ENCODE data around the gene CLPTM1L.

The CLPTM1L gene

DNA sequence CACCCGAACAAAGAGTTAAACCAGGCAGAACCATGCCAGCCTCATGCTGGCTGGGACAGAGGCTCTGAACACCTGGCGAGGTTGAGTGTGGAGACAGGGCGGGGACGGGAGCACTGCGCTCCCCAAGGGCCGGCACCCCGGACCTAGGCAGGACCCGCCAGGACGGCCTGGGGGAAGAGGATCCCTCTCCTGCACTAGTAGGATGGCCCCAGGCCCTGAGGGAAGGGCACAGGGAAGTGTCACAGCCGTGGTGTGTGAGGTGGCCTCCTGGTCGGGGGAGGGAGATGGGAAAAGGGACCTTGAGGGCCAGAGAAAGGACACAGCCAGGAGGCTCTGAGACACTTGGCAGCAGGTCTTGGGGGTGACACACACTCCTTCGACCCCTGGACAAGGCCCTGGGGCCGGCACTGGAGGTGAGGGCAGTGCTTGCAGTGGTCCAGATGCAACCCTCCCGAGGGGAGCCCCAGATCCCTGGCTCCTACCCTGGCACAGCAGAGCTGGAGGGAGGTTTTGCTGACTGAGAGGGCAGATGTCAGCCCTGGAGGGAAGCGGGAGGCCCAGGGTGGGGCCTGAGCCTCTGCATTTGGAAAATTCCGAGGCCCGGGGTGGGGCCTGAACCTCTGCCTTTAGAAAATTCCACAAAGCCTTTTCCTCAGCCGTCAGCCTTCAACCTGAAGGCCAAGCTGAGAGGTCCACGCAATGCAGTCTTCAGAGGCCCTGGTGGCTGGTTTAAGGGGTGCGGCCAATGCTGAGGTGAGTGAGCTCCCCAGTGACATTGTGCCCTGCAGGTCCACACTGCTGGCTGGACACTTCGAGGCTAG is 25.3 kb downstream of the CLPTM1L start:
- Histone ChIP-seq H3F3A (ENCODE audit: low read depth) (peaks cover 22% of the 10 kb centered on the region), H2AFZ (ENCODE audit: low read length) (no peak overlapping the region), H3K9ac (ENCODE audit: low read depth, low read length, poor library complexity, severe bottlenecking) (no peak overlapping the region), H3K4me2 (ENCODE audit: low read depth, low read length, poor library complexity, severe bottlenecking) (no peak overlapping the region), H3K9me2 (replicated peaks; ENCODE audit: low read depth, low read length) (no peaks in the 10 kb centered on the region), H3K27me3 (ENCODE audit: insufficient read depth, low read length, poor library complexity, severe bottlenecking) (no peaks in the 10 kb centered on the region), H3K4me3 (ENCODE audit: low read length, poor library complexity, severe bottlenecking) (no peak overlapping the region), H3K4me1 (ENCODE audit: insufficient read depth, low read length, poor library complexity, severe bottlenecking) (peaks cover 30% of the 10 kb centered on the region), H3K79me2 (ENCODE audit: insufficient read depth, low read length) (peaks cover 12% of the 10 kb centered on the region), H4K20me1 (ENCODE audit: insufficient read depth, low read length, poor library complexity, severe bottlenecking) (no peaks in the 10 kb centered on the region), H3K9me3 (ENCODE audit: insufficient read depth, low read depth, low read length) (no peaks in the 10 kb centered on the region), H3K36me3 (ENCODE audit: insufficient read depth, low read length) (peaks cover 73% of the 10 kb centered on the region)
- no peak for TF ChIP-seq EZH2phosphoT487 (IDR thresholded peaks at IDR 0.05; ENCODE audit: borderline replicate concordance)
- TF ChIP-seq, protein P1, sequence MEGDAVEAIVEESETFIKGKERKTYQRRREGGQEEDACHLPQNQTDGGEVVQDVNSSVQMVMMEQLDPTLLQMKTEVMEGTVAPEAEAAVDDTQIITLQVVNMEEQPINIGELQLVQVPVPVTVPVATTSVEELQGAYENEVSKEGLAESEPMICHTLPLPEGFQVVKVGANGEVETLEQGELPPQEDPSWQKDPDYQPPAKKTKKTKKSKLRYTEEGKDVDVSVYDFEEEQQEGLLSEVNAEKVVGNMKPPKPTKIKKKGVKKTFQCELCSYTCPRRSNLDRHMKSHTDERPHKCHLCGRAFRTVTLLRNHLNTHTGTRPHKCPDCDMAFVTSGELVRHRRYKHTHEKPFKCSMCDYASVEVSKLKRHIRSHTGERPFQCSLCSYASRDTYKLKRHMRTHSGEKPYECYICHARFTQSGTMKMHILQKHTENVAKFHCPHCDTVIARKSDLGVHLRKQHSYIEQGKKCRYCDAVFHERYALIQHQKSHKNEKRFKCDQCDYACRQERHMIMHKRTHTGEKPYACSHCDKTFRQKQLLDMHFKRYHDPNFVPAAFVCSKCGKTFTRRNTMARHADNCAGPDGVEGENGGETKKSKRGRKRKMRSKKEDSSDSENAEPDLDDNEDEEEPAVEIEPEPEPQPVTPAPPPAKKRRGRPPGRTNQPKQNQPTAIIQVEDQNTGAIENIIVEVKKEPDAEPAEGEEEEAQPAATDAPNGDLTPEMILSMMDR (conservative IDR thresholded peaks at IDR 0.05; ENCODE audit: low read length) = no peak; the same call in 1 of the 2 replicates

DNA sequence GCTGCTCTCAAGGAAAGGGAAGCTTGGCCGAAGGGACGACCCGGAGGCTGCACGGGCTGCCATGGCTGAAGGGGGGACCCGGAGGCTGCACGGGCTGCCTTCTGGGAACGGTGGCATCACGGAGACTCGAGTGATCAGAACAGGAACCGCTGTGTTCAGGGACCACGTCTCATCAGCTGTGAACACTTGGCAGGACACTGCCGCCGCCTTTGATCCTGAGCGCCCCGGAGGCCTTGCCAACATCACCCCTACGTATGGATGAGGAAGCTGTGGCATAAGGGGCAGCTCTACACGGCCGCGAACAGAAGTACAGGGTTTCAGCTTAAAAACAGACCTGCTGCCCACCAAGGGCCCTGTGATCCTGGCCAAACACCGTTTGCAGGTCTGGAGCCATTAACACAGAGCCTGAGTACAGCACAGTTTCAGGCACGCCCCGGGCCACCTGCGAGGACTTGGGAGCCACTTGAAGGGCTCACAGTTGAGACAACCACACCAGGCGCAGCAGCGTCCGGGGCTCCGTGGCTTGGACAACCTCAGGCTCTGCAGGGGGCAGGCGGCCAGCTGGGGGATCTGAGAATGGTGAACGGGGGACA is 26.1 kb downstream of the CLPTM1L start:
- H3K9me2 ChIP-seq (replicated peaks; ENCODE audit: low read depth, low read length) = no peaks in the 10 kb centered on the region
- no peaks in the 10 kb centered on the region for H4K20me1 ChIP-seq (ENCODE audit: insufficient read depth, low read length, poor library complexity, severe bottlenecking)
- no peak overlapping the region for H3K9ac ChIP-seq (ENCODE audit: low read depth, low read length, poor library complexity, severe bottlenecking)
- H3K9me3 ChIP-seq (ENCODE audit: insufficient read depth, low read depth, low read length) = no peaks in the 10 kb centered on the region
- peaks cover 31% of the 10 kb centered on the region for H3F3A ChIP-seq (ENCODE audit: low read depth)
- no peaks in the 10 kb centered on the region for H3K27me3 ChIP-seq (ENCODE audit: insufficient read depth, low read length, poor library complexity, severe bottlenecking)
- peaks cover 20% of the 10 kb centered on the region for H3K79me2 ChIP-seq (ENCODE audit: insufficient read depth, low read length)
- no peak overlapping the region for H3K4me2 ChIP-seq (ENCODE audit: low read depth, low read length, poor library complexity, severe bottlenecking)
- peaks cover 38% of the 10 kb centered on the region for H3K4me1 ChIP-seq (ENCODE audit: insufficient read depth, low read length, poor library complexity, severe bottlenecking)
- H2AFZ ChIP-seq (ENCODE audit: low read length) = no peak overlapping the region
- peaks cover 64% of the 10 kb centered on the region for H3K36me3 ChIP-seq (ENCODE audit: insufficient read depth, low read length)
- no peak for TF ChIP-seq EZH2phosphoT487 (IDR thresholded peaks at IDR 0.05; ENCODE audit: borderline replicate concordance)
- TF ChIP-seq, protein P1 (conservative IDR thresholded peaks at IDR 0.05; ENCODE audit: low read length) = no peak
- H3K4me3 ChIP-seq (ENCODE audit: low read length, poor library complexity, severe bottlenecking) = no peak overlapping the region

DNA sequence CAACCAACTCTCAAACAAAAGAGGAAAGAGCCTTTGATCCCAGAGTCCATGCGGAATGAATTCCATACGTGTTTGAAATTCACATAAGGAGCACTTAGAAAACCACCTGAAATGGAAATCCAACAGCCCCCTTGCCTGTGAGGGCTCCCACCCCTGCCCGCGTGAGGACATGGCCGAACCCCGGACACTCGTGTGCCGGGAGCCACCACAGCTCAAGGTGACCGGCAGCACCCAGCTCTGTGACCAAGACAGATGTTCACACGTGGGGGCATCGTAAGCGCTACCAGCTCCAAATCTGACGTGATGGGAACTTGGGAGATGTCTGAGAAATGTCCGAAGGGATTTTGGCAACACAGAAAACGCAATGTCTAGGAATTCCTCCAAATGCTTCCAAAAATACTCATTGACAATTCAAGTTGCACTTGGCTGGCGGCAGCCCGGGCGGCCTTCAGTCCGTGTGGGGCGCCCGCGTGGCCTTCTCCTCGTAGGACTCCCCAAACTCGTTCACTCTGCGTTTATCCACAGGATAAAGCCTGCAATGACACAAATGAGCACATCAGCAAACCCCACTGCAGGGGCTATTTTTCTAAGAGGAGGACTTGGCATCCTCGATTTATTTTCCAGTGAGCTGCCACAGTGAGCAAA is 26.9 kb downstream of the CLPTM1L start:
- Histone ChIP-seq H3K4me2 (ENCODE audit: low read depth, low read length, poor library complexity, severe bottlenecking) (no peak overlapping the region), H3F3A (ENCODE audit: low read depth) (peaks cover 37% of the 10 kb centered on the region), H4K20me1 (ENCODE audit: insufficient read depth, low read length, poor library complexity, severe bottlenecking) (no peaks in the 10 kb centered on the region), H3K36me3 (ENCODE audit: insufficient read depth, low read length) (peaks cover 57% of the 10 kb centered on the region), H3K9me3 (ENCODE audit: insufficient read depth, low read depth, low read length) (no peaks in the 10 kb centered on the region), H3K9ac (ENCODE audit: low read depth, low read length, poor library complexity, severe bottlenecking) (peak overlapping the region; percentile 79), H3K4me1 (ENCODE audit: insufficient read depth, low read length, poor library complexity, severe bottlenecking) (peaks cover 44% of the 10 kb centered on the region), H2AFZ (ENCODE audit: low read length) (no peak overlapping the region), H3K4me3 (ENCODE audit: low read length, poor library complexity, severe bottlenecking) (no peak overlapping the region), H3K79me2 (ENCODE audit: insufficient read depth, low read length) (peaks cover 20% of the 10 kb centered on the region), H3K27me3 (ENCODE audit: insufficient read depth, low read length, poor library complexity, severe bottlenecking) (no peaks in the 10 kb centered on the region), H3K9me2 (replicated peaks; ENCODE audit: low read depth, low read length) (no peaks in the 10 kb centered on the region)
- TF ChIP-seq EZH2phosphoT487 (IDR thresholded peaks at IDR 0.05; ENCODE audit: borderline replicate concordance) = no peak
- TF ChIP-seq, protein P1 (conservative IDR thresholded peaks at IDR 0.05; ENCODE audit: low read length) = no peak

All from Loucy (cell line).